GM21515 (cell line): ENCODE data around the gene TEAD2.

Experiments
- ATAC-seq: cut with Tn5 transposase; IDR thresholded peaks from one replicate; pipeline ENCODE4 v1.9.1; 2021; ENCODE audit not compliant: unreplicated experiment

TEAD2 gene

DNA sequence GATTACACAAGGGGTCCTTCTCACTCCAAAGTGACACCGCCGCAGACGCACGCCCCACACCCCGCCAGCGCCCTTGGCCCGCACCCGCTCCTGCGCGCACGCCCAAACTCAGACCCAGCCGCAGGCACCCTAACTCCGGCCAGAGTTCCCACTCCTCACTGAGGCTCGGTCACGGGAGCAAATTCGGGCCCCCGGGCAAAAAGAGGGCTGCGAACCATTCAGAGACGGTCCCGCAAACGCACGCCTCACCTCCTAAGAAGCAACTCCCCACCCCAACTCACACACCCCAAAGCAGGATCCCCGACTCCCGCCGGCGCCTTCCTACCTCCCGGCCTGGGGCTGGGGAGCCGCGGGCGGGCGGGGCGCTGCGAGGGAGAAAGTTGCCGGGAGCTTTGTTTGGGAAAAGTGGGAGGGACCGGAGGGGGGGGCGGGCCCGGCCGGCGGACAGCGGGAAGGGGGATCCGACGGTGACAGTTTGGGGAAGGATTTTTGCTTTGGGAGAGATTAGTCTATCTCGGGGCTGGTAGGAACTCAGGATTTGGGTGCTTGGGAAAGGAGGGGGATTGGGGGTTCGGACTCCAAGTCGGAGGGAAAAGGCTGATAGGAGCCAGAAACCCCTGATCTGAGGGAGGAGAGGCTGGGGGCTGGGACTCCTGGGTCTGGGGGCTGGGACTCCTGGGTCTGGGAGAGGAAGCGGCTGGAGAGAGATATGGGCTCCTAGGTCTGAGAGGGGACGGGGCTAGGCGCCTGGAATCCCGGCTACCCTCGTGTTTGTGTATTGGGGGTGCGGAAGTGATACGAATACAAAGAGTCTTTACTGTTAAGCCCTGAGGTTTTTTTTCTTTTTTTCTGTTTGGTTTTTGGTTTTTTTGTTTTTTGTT lies at the start of gene TEAD2:
Gene TEAD2, minus strand, starts transcription at position 369 of the 881 bp plus-strand sequence. CDS start 2,341 bp downstream, outside the sequence.
- ATAC-seq, result no peak

GRCh38 chr19:49411681-49412326 lies 49.6 kb upstream of the TEAD2 start:
- ATAC-seq, result no peak

- ATAC-seq, result no peak
These were observed 47.3 kb upstream of the TEAD2 start for GRCh38 chr19:49409441-49410029.

DNA sequence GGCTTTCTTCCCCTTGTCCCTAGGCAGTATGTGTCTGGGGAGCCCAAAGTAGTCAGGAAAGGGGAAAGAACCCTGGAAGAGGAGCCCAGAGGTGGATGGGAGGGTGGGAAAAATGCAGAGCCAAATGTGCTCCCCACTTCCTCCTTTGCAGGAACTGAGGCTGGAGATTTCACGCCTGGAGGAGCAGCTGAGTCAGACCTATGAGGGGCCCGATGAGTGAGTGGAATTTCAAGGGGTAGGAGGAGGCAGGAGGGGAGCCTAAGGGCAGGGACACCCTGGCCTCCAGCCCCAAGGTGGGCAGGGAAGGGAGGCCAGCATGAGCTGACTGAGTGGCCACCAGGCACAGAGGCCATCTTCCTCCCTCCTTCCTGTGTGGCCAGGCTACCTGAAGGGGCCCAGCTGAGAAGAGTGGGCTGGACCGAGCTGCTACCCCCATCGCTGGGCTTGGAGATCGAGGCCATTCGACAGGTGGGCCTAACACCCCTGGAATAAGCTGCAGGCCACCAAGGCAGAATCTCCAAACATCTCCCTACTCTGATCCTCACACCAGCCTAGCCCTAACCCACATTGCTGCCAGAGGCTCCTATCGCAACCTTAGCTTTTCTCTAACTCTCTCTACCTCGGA lies 46.7 kb upstream of the TEAD2 start:
- ATAC-seq, result no peak

DNA sequence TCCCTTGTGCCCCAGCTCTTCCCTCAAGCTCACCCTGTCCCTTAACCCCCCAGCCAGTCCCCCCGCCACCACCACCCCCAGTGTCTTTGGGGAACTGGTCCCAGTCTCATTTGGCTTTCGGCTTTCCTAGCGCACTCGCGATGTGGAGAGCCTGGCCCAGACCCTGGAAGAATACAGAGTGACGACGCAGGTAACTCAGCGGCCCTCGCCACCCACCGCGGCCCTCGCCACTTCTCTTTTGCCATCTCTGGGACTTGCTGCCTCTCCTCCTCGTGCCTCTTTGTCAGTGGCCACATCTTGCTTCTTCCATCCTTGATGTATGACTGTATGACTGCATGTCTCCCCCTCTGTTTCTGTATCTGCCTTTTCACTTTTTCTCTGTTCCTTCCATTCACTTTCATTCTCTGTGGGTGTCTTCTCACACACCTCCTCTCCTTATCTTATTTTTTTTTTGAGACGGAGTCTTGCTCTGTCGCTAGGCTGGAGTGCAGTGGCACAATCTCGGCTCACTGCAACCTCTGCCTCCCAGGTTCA lies 45.3 kb upstream of the TEAD2 start:
- ATAC-seq, result no peak

DNA sequence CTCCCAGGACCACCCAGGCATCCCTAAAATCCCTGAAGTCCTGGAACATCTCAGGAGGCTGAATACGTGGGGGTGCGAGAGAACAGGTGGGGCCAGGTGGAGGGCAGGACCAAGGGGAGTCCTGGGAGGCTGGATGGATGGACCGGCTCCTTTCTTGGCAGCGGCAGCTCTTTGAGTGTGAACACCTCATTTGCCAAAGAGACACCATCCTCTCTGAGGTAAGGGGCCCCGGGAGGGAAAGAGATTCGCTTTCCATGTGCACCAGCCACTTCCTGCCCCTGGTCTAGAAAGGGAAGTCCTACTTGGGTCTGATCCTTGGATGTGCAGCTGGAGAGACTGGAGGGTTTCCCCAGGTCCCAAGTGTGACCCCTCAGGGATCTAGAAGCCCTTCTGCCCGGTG lies 44.9 kb upstream of the TEAD2 start:
- no peak for ATAC-seq

- no peak for ATAC-seq
These were observed 41.4 kb upstream of the TEAD2 start for GRCh38 chr19:49403404-49404187.

DNA sequence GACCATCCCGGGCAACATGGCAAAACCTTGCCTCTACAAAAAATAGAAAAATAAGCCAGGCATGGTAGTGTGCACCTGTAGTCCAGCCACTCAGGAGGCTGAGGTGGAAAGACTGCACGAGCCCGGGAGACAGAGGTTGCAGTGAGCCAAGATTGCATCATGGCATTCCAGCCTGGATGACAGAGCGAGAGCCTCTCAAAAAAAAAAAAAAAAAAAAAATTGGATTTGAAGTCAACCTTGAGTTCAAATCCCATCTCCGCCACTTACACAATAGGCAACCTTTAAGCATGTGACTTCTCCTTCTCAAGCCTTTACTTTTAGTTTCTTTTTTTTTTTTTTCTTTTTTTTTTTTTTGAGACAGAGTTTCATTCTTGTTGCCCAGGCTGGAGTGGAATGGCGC lies 37.8 kb upstream of the TEAD2 start:
- ATAC-seq, result no peak

GRCh38 chr19:49398931-49399330 lies 36.7 kb upstream of the TEAD2 start:
- no peak for ATAC-seq

DNA sequence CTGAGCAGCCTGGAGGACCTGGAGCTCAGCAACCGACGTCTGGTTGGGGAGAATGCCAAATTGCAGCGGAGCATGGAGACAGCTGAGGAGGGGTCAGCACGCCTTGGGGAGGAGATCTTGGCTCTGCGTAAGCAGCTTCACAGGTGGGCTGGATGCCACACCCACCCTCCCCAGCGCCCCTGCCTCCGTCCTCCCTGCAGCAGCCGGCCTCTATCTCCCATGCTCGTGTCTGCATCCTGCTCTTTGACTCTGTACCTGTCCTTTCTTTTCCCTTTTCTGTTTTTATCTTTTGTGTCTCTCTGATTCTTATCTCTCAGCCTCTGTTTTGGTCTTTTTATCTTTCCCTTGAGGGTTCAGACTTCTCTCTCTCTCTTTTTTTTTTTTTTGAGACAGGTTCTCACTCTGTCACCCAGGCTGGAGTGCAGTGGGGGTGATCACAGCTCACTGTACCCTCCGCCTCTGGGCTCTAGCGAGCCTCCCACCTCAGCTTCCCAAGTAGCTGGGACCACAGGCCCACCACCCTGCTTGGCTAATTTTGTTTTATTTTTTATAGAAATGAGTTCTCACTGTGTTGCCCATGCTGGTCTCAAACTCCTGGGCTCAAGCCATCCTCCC lies 35.9 kb upstream of the TEAD2 start:
- ATAC-seq, result no peak

- no peak for ATAC-seq
These were observed 34.7 kb upstream of the TEAD2 start for GRCh38 chr19:49396738-49397505.

- ATAC-seq, result no peak
These were observed 33.6 kb upstream of the TEAD2 start for GRCh38 chr19:49395581-49396407.

DNA sequence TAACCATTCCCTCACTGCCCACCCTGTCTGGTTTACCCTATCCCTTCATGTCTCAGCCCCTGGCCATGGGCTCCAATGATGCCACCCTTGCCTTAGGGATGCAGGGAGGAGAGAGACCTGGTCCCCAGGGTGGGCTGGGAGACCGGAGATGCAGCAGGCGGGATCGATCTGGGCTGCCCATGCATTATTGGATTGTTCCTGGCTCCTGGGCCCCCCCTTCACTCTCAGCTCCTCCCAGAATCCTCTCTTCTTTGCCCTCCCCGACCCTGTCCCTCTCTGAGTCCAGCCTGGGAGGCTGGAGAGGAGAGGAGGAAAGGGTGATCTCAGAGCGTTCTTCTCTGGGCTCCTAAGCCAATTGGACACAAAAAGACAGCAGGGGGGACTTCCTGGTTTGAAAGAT lies 31.7 kb upstream of the TEAD2 start:
- ATAC-seq, result no peak

- ATAC-seq, result no peak
These were observed 29.6 kb upstream of the TEAD2 start for GRCh38 chr19:49391581-49392399.

GRCh38 chr19:49390929-49391359 lies 28.7 kb upstream of the TEAD2 start:
- no peak for ATAC-seq

GRCh38 chr19:49390131-49390928 lies 28.1 kb upstream of the TEAD2 start:
- no peak for ATAC-seq

GRCh38 chr19:49389406-49389805 lies 27.2 kb upstream of the TEAD2 start:
- ATAC-seq, result no peak
